NCI-H82 treated with DMSO at 0.1 percent for 48 hours (cell line): ENCODE data around the gene MOGAT3.

Source experiments
- DNase-seq: peaks from one replicate; lab custom pipeline; 2025; ENCODE audit not compliant: unreplicated experiment; lab: John Stamatoyannopoulos, UW

MOGAT3 gene

DNA sequence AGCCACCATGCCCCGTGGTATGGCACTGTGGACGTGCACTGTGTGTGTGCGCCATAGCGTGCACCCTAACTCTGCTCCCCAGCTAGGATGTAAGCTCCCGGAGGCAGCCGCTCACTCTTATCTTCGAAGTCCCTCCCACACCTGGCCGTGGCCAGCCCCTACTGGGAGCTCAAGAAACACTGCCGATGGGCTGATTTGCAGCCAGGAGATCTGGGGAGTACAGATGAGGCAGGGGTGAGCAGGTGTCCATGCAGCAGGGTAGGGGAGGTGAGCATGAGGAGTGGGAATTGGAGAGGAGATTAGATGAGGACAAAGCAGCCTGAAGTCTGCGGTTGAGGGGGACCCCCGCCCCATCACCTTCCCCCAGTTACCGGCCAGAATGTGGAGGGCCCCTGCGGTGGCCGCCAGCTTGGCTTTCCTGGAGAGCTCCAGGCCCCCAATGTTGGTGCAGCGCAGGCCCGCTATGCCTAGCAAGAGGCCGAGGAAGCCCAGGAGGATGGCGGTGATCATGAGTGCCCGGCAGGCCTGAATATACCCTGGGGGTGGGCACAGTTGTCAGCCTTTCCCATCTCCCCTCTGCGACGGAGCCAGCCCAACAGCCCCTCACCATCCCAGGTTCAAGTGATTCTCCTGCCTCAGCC lies 33.2 kb upstream of the MOGAT3 start:
- DNase-seq, result no peak

GRCh38 chr7:101232141-101232850 lies 31.5 kb upstream of the MOGAT3 start:
- DNase-seq, result no peak

GRCh38 chr7:101231644-101232043 lies 30.8 kb upstream of the MOGAT3 start:
- no peak for DNase-seq

DNA sequence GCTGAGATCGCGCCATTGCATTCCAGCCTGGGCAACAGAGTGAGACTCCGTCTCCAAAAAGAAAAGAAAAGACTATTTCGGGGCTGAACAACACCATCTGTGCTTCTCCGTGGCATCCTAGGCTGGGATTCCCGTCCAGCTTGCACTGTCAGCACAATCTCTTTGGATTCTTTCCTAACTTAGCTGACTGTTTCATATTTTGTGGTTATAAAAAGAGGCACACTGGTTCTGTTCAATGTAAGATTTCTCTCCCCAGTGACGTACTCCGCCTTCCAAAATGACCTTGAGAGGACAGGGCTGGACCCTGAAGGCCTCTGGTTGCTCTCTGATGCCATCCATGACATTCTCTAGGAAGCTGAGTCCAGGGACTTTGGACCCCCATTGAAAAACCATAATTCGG lies 25.9 kb upstream of the MOGAT3 start:
- no peak for DNase-seq

GRCh38 chr7:101225650-101226049 lies 24.8 kb upstream of the MOGAT3 start:
- no peak for DNase-seq

DNA sequence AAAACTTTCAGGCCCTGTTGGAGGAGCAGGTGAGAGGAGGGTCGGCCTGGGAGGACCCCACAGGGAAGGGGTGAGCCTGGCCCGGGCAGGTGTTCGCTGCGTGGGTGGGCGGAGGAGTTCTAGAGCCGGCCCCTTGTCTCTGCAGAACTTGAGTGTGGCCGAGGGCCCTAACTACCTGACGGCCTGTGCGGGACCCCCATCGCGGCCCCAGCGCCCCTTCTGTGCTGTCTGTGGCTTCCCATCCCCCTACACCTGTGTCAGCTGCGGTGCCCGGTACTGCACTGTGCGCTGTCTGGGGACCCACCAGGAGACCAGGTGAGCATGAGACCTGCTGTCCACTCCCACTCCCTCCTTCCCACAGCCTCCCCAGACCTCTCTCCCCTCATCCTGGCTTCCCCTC lies 22.7 kb upstream of the MOGAT3 start:
- no peak for DNase-seq

DNA sequence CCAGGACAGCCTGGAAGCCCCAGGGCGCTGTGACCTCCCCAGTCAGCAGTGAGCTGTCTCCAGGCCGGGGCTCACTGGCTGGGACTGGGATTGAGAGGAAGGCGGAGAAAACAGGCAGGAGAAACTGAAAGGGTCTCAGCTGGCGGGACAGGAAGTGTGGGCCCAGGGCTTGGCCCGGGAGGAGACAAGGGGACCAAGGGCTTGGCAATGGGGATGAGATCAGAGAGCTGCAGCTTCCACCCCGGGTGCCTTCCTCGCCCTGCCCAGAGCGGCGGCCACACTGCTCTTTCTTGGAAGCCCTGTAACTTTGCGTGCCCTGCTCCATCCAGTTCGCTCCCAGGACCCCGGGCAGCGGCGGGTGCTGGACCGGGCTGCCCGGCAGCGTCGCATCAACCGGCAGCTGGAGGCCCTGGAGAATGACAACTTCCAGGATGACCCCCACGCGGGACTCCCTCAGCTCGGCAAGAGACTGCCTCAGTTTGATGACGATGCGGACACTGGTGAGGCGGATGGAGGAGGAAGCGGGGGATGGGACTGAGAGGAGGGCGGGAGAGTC lies 21.5 kb upstream of the MOGAT3 start:
- no peak for DNase-seq

DNA sequence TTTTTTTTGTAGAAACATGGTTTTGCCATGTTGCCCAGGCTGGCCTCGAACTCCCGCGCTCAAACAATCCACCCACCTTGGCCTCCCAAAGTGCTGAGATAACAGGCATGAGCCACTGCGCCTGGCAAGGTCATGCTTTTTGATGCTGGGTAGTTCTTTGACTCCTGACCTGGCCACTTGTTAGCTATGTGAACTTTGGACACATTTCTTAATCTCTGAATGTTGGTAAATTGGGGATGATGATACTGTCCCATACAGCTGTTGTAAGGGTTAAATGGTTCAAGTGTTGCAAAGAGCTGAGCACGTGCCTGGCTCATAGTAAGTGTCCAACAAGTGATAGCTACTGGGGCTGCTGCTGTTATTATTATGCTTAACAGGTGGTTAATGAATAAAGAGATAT lies 19.5 kb upstream of the MOGAT3 start:
- no peak for DNase-seq

- no peak for DNase-seq
These were observed 17.6 kb upstream of the MOGAT3 start for GRCh38 chr7:101218236-101219125.

GRCh38 chr7:101217388-101218235 lies 16.8 kb upstream of the MOGAT3 start, which contains the start of the genes PLOD3 and ZNHIT1:
Gene PLOD3, minus strand, starts transcription at chr7:101217581. Its CDS starts 307 bp downstream, at chr7:101217274.
Gene ZNHIT1, plus strand, starts transcription at chr7:101218165. Its CDS starts 31 bp downstream, at chr7:101218196.
- peak; percentile 97 for DNase-seq

DNA sequence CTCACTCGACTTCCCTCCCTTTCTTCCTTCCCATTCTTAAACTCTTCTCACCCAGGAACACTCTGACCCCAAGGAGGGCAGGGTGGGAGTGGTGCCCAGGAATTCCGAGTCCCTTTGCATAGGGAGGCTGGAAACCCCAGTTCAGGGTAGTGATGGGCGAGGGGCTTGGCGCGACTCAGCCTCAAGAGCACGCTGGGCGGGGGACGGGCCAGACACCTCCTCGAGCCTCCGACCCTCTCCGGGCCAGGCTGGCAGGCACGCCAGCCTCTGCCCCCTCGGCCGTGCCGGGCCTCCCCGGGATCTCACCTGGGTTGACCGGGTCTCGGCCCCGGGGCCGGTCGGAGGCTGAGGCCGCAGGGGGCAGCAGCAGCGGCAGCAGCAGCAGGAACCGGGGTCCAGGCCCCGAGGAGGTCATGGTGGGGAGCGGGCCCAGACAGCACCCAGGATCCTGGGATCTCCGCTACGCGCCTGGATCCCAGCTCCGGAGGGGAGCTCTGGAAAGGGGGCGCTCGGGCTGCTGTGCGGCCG lies 16.1 kb upstream of the MOGAT3 start:
- DNase-seq, result no peak

DNA sequence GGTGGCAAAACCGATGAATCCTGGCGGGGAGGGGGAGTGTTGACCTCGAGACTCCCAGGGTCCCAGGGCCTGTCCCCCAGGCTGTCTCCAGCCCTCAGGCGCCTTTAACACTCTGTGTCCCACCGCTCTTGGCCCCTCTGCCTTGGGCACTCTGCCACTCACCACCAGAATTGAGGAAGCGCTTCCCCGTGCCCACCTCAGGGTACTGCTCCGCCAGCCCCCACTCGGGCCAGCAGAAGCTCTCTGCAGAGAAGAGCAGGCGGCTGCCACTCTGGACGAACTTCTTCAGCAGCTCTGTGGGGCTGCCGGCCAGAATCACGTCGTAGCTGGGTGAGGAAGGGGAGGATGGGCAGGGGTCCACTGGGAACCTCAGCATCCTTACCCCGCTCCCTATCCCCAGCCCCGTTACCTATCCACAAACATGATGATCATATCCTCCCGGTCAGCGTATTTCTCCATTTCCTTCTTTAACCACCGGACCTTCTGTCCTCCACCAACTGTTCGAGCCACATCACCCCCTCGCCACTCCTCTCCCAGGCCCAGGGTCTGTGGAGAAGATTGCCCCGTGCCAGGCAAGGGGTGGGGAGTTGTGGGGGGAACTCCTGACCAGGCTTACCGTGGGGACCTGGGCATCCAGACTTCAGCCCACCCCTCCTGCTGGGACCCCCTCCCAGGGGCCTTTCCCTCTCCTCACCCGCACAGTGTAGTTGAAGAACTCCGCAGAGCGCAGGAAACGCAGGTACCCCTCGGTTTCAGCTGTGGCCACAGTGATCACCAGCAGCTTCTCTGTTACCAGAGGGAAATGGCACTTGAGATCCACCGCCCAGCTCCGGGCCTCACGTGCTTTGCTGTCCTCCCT lies 15.4 kb upstream of the MOGAT3 start:
- DNase-seq, result no peak

DNA sequence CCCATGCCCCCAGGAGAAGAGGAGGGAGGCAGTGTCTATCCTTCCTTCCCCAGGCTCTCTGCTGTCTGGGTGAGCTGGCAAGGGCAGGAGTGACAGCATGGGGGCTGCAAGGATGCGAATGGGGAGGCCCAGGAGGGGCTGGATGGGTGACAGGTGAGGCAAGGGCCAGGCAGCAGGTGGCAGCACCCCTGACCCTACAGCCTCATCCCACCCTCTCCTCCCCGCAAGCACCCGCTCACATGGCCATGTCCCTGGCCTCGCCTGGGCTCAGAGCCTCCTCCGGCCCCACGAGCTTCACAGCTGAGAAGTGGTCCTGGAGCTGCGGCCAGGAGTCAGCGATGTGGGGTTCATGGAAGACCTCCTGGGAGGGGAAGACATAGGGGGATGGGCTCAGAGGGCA lies 11.2 kb upstream of the MOGAT3 start:
- DNase-seq, result no peak

GRCh38 chr7:101211501-101211900 lies 10.7 kb upstream of the MOGAT3 start:
- no peak for DNase-seq

DNA sequence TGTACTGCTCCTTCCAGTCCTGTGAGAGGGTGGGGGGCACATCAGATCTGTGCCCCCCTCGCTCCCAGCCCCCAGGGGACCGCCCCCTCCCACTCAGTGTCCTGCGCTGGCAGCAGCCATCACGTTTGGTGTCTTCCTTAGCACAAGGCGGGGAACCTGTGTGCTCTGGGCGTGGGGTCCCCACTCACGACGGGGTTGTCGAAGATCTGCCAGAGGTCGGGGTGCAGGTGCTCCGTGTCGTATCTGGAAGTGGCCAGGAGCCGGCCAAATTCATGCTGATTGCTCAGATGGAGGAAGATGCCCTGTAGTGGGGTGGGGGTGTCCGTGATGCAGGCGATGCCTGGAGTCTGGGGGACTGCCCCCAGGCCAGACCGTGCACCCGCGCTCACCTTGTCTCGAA lies 9.3 kb upstream of the MOGAT3 start:
- DNase-seq, result no peak

- no peak for DNase-seq
These were observed 8.0 kb upstream of the MOGAT3 start for GRCh38 chr7:101208794-101209193.

GRCh38 chr7:101207459-101207858 lies 6.6 kb upstream of the MOGAT3 start:
- DNase-seq, result no peak

DNA sequence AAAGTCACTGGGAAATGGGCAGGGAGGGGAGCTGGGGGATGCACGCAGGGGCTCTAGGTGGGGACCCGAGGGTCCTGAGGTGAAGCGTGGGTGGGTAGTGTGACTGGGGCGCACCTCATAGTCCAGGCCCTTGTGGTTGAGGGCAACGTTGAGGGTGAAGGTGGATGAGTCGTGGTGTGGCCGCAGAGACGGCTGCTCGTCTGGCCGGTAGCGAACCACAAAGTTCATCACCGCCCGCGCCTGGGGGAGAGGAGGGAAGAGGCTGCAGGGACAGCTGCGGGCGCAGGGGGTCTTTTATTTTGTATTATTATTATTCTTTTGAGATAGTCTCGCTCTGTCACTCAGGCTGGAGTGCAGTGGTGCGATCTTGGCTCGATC lies 5.8 kb upstream of the MOGAT3 start:
- no peak for DNase-seq

- no peak for DNase-seq
These were observed 5.2 kb upstream of the MOGAT3 start for GRCh38 chr7:101205901-101206664.
